HL-60 (cell line): ENCODE data around the gene SF3B4.

Experiments
- CTCF ChIP-seq: IDR thresholded peaks from one replicate; pipeline ENCODE4 v1.5.1; 2011; ENCODE audit warnings: low read length, control low read depth, inconsistent platforms; ENCODE audit not compliant: insufficient read depth
- POLR2AphosphoS5 ChIP-seq: IDR thresholded peaks from 2 replicates; pipeline ENCODE4 v1.6.1; 2012; ENCODE audit warnings: low read depth

GRCh38 chr1:149940427-149940826 lies 12.8 kb upstream of the SF3B4 start:
- TF ChIP-seq CTCF (no peak), POLR2AphosphoS5 (no peak)
